CD4-positive, alpha-beta T cell treated with Interleukin-15 for 1 hour (primary cell): ENCODE results near the gene TMEM88.

Experiments used
- DNase-seq: peaks from one replicate; pipeline ENCODE4 v3.0.0-alpha.2; 2020

TMEM88 gene

GRCh38 chr17:7886227-7887037 lies 31.6 kb downstream of the TMEM88 start:
- DNase-seq: peak; percentile 74

GRCh38 chr17:7887038-7887481 lies 32.2 kb downstream of the TMEM88 start:
- no peak for DNase-seq

- DNase-seq: peak; percentile 95
Measured at GRCh38 chr17:7887482-7888183, 32.8 kb downstream of the TMEM88 start.

GRCh38 chr17:7888184-7888920 lies 33.5 kb downstream of the TMEM88 start, which contains the start of gene CHD3:
Gene CHD3 (plus strand): TSS chr17:7888789. CDS start chr17:7889001, 212 bp downstream.
- DNase-seq: no peak

- peak; percentile 67 for DNase-seq
Measured at GRCh38 chr17:7889166-7889955, 34.5 kb downstream of the TMEM88 start.

GRCh38 chr17:7893187-7893880 lies 38.5 kb downstream of the TMEM88 start:
- no peak for DNase-seq

GRCh38 chr17:7894226-7894625 lies 39.4 kb downstream of the TMEM88 start:
- DNase-seq: no peak

- no peak for DNase-seq
Measured at GRCh38 chr17:7894866-7895265, 40.0 kb downstream of the TMEM88 start.

GRCh38 chr17:7897090-7897489 lies 42.2 kb downstream of the TMEM88 start:
- no peak for DNase-seq

GRCh38 chr17:7897773-7898172 lies 42.9 kb downstream of the TMEM88 start:
- DNase-seq: peak; percentile 36

GRCh38 chr17:7903154-7904103 lies 48.6 kb downstream of the TMEM88 start:
- no peak for DNase-seq
